ENCODE measurements around the gene PDCD1LG2. TPM values are rescaled to one million over a fixed set of nuclear protein-coding genes. Genes with fewer than 3 reads are reported as not detected.

PDCD1LG2 gene
- total and polyA plus RNA-seq, 2 experiments from 2014 or later: not detected

DNA sequence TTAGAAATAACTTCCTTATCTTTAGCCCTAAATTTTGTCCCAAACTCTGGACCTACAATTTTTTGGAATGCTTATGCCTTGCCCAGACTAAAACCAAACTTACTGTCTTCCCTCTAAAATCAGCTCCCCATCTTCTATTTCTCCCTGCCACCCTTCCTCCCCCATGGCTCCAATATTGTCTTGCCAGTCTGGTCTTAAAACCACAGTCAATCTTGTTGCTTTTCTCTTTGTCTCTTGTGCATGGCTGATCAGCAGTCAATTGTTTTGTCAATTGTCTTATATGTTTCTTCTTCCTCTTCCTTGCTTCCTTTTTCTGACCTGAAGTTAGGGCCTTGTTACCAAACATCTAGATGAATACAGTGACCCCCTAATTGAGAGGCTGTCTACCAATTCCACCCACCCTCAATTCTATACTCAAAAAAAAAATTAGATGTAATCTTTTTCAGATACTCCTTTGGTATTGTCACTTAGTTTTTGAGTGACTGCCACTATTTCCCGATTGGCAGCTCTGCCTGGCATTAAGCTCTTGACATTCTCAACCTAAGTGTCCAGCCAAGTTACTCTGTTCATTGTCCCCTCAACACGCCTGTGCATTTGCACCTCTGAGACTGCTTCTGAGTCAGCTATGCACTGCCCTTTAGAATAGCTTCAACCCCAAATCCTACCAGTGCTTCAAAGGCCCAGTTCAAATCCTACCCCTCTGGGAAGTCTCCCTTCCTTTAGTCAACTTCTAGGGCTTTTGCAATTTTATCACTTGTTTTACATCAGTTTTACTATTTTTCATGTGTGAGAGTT, 2.5 kb downstream of the PDCD1LG2 start:
- no peak for TF ChIP-seq EZH2 (IDR thresholded peaks at IDR 0.05; ENCODE audit: low read depth, unreplicated experiment)
- TF ChIP-seq, protein P1, sequence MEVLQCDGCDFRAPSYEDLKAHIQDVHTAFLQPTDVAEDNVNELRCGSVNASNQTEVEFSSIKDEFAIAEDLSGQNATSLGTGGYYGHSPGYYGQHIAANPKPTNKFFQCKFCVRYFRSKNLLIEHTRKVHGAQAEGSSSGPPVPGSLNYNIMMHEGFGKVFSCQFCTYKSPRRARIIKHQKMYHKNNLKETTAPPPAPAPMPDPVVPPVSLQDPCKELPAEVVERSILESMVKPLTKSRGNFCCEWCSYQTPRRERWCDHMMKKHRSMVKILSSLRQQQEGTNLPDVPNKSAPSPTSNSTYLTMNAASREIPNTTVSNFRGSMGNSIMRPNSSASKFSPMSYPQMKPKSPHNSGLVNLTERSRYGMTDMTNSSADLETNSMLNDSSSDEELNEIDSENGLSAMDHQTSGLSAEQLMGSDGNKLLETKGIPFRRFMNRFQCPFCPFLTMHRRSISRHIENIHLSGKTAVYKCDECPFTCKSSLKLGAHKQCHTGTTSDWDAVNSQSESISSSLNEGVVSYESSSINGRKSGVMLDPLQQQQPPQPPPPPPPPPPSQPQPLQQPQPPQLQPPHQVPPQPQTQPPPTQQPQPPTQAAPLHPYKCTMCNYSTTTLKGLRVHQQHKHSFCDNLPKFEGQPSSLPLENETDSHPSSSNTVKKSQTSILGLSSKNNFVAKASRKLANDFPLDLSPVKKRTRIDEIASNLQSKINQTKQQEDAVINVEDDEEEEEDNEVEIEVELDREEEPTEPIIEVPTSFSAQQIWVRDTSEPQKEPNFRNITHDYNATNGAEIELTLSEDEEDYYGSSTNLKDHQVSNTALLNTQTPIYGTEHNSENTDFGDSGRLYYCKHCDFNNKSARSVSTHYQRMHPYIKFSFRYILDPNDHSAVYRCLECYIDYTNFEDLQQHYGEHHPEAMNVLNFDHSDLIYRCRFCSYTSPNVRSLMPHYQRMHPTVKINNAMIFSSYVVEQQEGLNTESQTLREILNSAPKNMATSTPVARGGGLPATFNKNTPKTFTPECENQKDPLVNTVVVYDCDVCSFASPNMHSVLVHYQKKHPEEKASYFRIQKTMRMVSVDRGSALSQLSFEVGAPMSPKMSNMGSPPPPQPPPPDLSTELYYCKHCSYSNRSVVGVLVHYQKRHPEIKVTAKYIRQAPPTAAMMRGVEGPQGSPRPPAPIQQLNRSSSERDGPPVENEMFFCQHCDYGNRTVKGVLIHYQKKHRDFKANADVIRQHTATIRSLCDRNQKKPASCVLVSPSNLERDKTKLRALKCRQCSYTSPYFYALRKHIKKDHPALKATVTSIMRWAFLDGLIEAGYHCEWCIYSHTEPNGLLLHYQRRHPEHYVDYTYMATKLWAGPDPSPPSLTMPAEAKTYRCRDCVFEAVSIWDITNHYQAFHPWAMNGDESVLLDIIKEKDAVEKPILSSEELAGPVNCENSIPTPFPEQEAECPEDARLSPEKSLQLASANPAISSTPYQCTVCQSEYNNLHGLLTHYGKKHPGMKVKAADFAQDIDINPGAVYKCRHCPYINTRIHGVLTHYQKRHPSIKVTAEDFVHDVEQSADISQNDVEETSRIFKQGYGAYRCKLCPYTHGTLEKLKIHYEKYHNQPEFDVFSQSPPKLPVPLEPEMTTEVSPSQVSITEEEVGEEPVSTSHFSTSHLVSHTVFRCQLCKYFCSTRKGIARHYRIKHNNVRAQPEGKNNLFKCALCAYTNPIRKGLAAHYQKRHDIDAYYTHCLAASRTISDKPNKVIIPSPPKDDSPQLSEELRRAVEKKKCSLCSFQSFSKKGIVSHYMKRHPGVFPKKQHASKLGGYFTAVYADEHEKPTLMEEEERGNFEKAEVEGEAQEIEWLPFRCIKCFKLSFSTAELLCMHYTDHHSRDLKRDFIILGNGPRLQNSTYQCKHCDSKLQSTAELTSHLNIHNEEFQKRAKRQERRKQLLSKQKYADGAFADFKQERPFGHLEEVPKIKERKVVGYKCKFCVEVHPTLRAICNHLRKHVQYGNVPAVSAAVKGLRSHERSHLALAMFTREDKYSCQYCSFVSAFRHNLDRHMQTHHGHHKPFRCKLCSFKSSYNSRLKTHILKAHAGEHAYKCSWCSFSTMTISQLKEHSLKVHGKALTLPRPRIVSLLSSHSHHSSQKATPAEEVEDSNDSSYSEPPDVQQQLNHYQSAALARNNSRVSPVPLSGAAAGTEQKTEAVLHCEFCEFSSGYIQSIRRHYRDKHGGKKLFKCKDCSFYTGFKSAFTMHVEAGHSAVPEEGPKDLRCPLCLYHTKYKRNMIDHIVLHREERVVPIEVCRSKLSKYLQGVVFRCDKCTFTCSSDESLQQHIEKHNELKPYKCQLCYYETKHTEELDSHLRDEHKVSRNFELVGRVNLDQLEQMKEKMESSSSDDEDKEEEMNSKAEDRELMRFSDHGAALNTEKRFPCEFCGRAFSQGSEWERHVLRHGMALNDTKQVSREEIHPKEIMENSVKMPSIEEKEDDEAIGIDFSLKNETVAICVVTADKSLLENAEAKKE (CRISPR knock-in tag; IDR thresholded peaks at IDR 0.05): no peak
- TF ChIP-seq JUNB (IDR thresholded peaks at IDR 0.05; ENCODE audit: unreplicated experiment): no peak
- TF ChIP-seq EZH2phosphoT487 (IDR thresholded peaks at IDR 0.05; ENCODE audit: unreplicated experiment): no peak
- TF ChIP-seq ZNF114 (CRISPR knock-in tag; IDR thresholded peaks at IDR 0.05): no peak
- TF ChIP-seq ZNF331 (CRISPR knock-in tag; IDR thresholded peaks at IDR 0.05; ENCODE audit: low read depth): no peak
- TF ChIP-seq CREB1 (CRISPR knock-in tag; IDR thresholded peaks at IDR 0.05; ENCODE audit: low read depth): no peak
- TF ChIP-seq, protein P2, sequence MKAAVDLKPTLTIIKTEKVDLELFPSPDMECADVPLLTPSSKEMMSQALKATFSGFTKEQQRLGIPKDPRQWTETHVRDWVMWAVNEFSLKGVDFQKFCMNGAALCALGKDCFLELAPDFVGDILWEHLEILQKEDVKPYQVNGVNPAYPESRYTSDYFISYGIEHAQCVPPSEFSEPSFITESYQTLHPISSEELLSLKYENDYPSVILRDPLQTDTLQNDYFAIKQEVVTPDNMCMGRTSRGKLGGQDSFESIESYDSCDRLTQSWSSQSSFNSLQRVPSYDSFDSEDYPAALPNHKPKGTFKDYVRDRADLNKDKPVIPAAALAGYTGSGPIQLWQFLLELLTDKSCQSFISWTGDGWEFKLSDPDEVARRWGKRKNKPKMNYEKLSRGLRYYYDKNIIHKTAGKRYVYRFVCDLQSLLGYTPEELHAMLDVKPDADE (IDR thresholded peaks at IDR 0.05): no peak
- no peak for ATAC-seq
- no peak overlapping the region for H3K4me3 ChIP-seq
- no peak overlapping the region for H3K4me3 Mint-ChIP-seq
- H3K36me3 ChIP-seq (ENCODE audit: insufficient read depth): no peaks in the 10 kb centered on the region
- no peaks in the 10 kb centered on the region for H3K9me3 Mint-ChIP-seq
- H2AFZ ChIP-seq: no peak overlapping the region
- peaks cover 4% of the 10 kb centered on the region for H3K27me3 Mint-ChIP-seq (ENCODE audit: insufficient read depth, low read depth, poor library complexity)
- no peak for DNase-seq (ENCODE audit: low spot score)
- H3K36me3 Mint-ChIP-seq (ENCODE audit: low read depth): no peaks in the 10 kb centered on the region
- no peak overlapping the region for H3K4me2 ChIP-seq
- no peaks in the 10 kb centered on the region for H3K27me3 ChIP-seq (ENCODE audit: insufficient read depth)
- no peak overlapping the region for H3K27ac Mint-ChIP-seq
- H3K27ac ChIP-seq (ENCODE audit: low read depth): no peak overlapping the region
- 0 out of 2 replicates have a peak, but pooled peaks cover 6% of the 10 kb centered on the region for H3K9me2 ChIP-seq (ENCODE audit: insufficient read depth)
- H4K20me1 ChIP-seq (replicated peaks; ENCODE audit: insufficient read depth): no peaks in the 10 kb centered on the region
- H3K4me1 ChIP-seq (ENCODE audit: insufficient read depth): no peaks in the 10 kb centered on the region
- peaks cover 3% of the 10 kb centered on the region; the same call in 1 of the 3 replicates for H3K4me1 Mint-ChIP-seq
- no peaks in the 10 kb centered on the region for H3K79me2 ChIP-seq (replicated peaks; ENCODE audit: insufficient read depth)
- H3F3A ChIP-seq (replicated peaks; ENCODE audit: low read depth): no peaks in the 10 kb centered on the region

Data from GM23338 (cell line).